ENCODE measurements around the gene DOK4.

DNA sequence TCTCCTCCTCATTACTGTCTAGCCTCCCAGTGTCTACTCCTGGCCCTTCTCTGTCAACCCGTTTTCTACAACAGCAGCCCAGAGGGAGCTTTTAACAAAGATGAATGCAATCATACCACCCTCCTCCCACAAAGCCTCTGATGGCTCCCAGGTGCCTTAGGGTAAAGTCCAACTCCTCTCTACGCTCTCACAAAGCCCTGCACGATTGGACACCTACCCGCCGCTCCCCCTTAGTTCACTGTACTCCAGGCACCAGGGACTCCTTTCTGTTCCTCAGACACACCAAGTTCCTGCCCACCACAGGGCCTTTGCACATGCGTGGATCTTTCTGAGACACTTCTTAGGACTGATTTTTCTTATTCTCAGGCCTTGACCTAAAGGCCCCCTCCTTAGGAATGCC, 32.6 kb upstream of the DOK4 start:
- TF ChIP-seq CTCF (IDR thresholded peaks at IDR 0.05) (no peak), EP300 (IDR thresholded peaks at IDR 0.05) (no peak), POLR2A (IDR thresholded peaks at IDR 0.05) (no peak), POLR2AphosphoS5 (IDR thresholded peaks at IDR 0.05) (no peak)
